Left hindlimb (tissue), 1 donor: ENCODE results near the gene PRDX5.

Experiments used
- DNase-seq: peaks from one replicate; pipeline ENCODE4 v3.0.0-alpha.2; 2018

Gene PRDX5

DNA sequence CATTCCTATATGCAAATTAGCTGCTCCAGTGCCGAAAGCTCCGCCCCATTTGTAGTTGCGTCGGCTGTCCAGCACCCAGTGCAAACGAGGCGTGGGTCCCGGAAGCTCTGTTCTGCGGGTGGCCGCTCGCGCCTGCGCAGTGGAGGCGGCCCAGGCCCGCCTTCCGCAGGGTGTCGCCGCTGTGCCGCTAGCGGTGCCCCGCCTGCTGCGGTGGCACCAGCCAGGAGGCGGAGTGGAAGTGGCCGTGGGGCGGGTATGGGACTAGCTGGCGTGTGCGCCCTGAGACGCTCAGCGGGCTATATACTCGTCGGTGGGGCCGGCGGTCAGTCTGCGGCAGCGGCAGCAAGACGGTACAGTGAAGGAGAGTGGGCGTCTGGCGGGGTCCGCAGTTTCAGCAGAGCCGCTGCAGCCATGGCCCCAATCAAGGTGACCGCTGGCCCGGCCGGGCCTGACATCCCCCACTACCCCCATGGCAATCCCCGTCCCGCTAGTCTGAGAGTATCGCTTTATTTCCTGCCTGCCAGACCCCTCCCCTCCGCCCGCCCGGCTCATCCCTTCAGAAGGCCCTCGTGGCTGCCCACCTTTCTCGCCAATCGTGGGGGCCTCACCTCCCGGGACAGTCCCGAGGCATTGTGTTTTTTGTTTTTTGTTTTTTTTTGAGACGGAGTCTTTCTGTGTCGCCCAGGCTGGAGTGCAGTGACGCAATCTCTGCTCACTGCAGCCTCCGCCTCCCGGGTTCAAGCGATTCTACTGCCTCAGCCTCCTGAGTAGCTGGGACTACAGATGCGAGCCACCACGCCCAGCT lies at the start of gene PRDX5:
Gene PRDX5, plus strand, starts transcription at position 161 of the 805 bp plus-strand sequence. Its CDS starts 95 bp downstream, at position 256.
- peak; percentile 98 for DNase-seq

DNA sequence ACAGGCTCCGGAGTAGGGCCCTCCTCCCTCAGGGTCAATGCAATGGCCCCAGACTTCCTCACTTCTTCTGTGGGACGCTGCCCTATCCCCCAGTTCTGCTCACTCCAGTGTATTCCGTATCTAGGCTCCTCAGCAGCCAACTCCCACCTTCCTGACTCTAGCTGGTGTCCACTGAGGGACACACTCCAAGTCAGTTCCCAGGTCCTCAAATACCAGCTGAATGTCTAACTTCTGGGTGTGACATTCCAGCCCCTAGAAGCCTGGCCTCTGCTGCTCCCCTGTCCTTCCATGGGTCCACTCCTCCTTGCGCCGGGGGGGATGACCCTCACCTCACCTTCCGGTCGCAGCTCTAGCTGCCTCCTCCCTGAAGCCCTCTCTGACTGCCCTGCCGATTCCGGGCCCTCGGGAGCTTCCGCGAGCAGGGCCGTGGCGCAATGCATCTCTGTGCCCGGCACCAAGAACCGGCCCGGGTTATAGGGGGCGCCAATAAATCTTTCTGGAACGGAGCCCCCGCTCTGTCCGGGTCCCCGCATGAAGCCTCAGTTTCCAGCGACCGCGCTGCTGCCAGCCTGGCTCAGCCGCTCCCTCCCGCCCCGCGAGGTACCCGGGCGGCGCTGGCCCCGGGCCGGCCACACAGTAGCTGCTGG lies 48.9 kb upstream of the PRDX5 start:
- DNase-seq = peak; percentile 73

DNA sequence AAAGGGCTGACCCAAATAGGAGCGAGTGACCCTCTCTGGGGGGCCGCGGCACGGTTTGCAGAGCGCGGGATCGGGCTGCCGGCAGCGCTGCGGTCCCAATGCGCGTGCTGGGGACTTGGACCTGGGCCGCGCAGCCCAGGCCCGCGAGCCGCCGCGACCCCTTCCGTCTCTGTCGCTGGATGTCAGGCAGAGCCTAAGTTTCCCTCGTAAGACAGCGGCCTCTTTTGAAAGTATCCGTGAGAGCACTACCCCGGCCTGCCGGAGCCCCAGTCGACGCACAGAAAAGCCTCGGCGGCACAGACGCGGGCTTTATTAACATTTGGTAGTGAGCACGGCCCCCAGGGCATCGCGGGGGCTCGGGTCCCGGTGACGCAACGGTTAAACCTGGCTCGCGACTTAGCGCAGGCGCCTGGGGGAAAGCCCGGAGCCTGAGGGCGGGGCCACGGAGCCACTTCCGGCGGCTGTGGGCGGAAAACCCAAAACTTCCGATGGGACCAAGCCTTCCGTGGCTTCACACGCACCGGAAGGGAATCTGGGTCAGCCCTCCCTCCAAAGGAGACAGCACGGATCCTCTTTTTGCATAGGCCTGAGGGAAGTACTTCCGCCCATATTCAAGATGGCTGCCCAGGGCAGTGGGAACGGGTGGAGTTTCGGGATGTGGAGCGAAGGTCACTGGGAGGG lies 48.2 kb upstream of the PRDX5 start:
- peak; percentile 99 for DNase-seq

DNA sequence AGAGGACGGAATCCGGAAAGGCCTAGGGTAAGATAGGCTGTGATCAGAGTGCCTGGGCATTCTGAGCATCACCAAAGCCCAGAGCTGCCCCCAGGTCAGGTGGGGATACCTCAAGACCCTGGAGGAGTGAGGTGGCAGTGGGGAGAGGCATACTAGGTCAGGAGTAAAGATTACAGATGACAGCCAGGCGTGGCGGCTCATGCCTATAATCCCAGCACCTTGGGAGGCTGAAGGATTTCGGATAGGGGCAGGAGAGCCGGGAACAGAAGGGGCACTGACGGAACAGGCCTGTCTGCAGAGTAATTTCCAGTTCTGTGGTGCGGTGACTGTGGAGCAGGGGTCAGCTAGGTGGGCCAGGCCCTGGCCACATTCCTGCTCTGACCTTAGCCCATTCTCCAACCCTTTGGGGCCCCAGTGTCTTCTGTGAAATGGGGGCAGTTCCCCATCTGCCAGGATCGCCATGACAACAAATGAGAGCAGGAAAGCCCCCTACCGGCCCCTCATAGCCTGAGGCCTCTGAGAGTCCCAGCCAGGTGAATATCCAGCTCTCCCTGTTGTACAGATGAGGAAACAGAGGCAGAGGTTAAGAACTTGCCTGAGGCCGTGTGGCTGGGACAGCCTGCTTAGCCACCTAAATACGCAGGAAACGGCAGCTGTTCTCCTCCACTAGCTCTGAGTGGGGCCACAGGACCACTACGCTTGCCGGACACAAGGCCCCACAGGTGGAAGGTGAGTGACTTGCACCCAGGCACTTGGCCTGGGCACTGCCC lies 42.7 kb upstream of the PRDX5 start:
- DNase-seq = peak; percentile 24

DNA sequence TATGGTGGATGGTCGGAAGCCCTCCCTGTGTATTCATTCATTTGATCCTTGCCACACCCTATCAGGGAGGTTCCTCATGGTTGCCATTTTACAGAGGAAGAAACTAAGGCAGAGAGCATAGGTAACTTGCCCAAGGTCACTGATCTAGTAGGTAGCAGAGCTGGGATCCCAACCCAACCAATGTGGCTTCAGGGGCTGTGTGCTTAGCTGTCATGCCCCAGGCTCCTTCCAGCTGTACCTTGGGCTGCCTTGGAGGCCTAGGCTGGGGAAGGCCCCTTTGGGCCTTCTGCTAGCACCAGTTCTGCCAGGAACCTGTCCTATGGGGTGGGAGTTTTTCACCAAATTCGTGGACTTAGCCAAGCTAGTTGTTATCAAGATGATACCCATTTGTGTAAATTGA lies 42.1 kb upstream of the PRDX5 start:
- no peak for DNase-seq

DNA sequence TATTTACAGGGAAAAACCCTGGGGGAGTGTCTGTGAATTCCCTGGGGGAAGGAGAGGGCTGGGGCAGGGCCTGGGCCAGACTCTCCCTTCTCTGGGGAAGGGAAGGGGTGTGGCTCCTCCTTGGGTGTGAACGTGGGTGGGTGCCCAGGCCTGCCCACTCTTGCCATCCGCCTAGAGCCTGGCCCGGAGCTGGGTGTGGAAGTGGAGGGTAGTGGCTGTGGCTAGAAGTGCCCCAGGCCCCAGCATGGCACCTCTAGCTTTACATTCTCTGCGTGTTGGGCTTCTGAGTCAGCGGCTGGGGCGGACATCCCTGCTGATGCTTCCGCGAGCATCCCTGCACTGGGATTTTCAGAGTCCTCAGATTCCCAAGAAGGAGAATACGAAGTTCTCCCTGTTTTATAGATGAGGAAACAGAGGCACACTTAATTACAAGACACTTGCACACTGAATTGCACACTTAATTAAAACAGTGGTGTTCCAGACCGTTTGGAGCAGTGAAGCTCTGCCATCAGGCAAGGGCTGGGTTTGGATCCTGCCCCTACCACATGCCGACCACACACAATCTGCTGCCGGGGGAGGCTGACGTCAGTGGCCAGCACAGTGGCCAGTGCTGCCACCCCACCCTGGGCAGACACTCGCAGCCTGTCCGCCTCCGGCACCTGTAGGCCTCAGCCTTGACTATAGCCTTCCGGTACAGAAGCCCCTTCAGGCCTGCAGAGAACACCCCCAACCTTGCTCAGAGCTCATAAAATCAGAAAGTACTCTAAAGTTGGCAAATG lies 41.1 kb upstream of the PRDX5 start:
- peak; percentile 22 for DNase-seq

DNA sequence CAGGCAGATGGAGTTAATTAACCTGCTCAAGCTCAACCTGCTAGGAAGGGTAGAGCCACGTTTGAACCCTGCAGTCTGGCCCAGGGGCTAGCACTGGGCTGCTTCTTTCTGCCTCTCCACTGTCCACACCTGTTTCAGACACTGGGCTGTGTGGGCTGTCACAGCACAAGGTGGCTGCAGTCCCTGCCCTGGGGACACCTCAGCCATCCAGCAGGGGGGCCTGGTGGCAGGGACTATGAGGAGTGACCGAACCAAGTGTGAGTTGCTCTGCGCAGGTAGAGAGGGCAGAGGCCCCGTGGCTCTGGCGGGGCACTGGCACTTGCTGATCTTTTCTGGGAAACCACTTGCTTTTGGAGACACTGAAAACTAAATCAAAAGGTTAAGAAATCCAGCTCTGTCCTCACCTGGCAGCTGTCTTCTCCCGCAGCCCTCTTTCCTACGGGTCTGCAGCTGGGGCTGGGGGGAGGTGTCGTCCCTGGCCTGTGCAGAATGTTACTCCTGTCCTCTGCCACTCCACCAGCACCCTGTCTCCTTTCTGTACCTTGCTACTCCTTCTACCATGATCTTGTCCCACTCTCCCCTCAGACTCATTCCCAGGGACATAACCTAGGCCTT lies 39.2 kb upstream of the PRDX5 start:
- no peak for DNase-seq

DNA sequence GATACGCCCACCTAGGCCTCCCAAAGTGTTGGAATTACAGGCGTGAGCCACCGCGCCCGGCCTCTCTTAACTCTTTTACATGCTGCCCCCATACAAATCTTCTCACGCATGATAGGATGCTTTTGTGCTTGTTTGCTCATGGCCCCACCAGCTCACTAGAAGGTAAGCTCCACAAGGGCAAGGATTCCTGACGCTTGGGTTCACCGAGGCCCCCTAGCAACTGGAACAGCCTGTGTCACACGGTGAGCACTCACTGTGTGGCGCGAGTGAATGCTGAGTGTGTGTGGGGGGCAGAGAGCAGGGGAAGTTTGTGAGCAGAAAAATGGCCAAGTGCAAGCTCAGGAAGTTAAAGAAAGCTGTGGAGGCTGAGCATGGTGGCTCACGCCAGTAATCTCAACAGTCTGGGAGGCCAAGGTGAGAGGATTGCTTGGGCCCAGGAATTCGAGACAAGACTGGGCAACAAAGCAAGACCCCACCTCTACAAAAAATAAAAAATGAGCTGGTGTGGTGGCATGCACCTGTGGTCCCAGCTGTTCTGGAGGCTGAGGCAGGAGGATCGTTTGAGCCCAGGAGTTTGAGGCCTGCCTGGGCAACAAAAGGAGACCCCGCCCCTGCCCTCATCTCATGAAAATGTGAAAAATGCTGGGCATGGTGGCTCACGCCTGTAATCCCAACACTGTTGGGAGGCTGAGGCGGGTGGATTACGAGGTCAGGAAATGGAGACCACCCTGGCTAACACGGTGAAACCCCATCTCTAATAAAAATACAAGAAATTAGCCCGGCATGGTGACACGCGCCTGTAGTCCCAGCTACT lies 35.8 kb upstream of the PRDX5 start:
- DNase-seq = no peak

DNA sequence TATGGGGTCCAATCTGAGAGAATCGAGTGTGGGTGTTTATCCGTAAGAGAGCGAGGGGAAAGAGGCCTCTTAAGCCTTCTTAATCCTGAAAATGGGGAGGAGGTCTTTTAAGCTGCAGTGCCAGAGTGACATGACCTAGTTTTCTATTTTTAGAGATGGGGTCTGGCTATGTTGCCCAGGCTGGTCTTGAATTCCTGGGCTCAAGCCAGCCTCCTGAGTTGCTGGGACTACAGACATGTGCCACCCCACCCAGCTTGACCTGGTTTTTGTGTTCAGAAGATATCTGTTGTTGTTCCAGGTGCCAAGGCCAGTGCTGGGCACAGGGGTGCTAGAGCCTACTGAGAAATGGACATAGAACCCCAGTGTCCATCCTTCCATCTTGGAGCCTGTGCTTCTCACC lies 34.8 kb upstream of the PRDX5 start:
- DNase-seq = no peak

DNA sequence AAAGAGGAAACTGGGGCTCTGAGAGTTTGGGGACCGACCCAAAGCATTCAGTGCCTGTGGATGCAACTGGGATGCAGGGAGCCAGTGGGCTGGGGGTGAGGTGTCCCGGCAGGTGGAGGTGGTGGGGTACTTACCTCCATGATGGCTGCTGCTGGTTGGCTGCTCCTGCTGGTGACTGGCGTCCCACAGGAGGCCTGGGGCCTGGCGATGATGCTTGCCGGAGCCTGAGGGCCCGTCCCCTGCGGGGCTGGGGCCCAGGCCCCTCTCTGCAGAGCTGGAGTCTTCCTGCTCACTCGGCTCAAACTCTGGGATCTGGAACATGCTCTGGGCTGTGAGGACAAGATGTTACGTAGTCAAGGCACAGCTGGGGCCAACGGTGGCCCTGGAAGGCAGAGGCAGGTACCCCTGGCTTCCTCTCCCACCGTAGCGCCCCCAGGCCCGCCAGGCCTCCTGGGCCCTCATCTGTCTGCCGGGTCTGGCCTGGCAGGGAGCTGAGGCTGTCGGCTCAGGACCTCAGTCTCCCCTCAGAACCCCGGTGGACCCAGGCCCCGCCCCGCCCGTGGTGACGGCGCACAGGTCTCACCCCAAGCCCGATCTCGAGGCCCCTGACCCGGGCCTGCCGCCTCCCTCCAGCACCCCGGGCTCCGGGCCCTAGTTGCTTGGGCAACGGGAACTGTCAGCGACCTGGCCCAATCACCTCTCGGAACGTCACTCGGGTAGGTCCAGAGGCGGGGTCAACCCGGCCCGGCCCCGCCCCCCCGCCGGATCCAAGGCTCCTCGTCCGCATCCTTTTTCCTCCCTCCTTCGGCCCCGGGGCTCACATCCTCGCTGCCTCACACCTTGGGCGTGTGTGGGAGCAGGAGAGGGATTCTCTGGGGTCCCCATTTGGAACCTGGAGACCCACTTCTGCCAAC lies 33.6 kb upstream of the PRDX5 start, which contains the start of gene BAD:
Gene BAD, minus strand, starts transcription at position 618 of the 914 bp plus-strand sequence. Its CDS starts 297 bp downstream, at position 321.
- peak; percentile 96 for DNase-seq

DNA sequence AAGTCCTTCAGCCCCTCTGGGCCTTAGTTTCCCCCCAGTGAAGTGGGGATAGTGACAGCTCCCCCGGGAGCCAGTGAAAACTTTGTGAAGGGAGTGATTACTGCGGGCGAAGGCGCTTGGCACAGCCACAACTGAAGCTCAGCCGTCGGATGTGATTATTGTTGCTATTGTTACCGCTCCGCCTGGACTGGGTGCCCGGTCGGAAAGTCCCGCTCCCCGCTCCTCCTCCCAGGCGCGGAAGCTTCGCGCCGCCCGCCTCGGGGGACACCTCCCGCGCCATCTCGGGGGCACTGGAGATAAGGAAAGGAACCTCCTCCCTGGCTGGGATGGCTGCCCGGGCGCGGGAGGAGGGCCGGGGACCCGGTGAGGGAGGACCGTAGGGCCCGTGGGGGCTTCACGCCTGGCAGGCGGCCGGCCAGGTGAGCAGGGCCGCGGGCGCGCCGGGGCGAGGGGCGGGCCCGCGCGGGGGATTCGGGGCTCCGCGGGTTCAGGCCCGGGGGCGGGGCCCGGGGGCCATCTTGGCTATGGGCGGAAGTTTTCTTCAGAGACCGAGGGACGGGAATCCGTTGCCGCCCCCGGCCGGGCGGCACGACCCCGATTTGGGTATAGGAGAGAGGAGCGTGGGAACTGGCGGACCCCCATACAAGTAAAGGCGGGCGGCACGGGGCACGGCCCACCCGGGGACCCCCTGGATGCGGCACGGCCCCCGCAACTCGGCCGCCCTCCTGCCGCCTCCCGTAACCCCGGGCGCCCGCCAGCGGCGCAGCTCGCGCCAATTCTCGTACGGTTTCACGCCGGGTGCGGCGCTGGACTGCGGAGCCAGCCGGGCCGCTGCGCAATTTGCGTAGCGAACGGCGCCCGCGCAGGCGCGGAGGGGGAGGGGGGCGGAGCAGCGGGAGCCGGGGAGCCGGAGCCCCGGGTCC lies 32.7 kb upstream of the PRDX5 start, which contains the start of gene GPR137:
Gene GPR137, plus strand, starts transcription at position 887 of the 923 bp plus-strand sequence. CDS start 677 bp downstream, outside the sequence.
- DNase-seq = peak; percentile 91

DNA sequence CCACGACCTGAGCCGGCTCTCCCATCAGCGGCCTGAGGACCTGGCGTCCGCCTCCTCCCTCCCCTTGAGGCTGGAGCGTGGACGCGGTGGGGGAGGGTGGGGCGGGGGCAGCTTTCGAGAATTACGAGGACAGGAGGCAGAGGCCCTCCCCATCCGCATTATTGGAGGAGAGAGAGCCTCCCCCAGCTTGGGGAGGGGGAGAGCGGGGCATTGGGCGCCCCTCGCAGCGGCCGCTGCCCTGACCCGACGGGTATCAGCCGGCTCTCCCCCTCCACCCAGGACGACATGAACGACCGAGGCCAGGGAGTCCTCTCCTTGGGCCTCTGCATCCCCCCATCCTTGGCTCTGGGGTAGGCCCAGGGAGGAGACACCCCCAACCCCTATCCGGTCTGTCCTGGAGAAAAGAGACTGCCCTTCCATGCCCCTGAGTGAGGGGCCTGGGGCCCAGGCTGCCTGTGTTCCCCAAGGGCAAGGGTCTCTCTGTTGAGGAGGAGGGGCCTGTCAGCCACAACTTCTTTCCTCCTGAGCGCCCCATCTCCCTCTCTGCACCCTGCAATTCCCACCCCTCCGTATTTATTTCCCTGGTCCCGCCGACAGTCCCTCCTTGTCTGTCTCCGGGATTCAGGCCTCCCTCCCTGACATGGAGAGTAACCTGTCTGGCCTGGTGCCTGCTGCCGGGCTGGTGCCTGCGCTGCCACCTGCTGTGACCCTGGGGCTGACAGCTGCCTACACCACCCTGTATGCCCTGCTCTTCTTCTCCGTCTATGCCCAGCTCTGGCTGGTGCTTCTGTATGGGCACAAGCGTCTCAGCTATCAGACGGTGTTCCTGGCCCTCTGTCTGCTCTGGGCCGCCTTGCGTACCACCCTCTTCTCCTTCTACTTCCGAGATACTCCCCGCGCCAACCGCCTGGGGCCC lies 31.8 kb upstream of the PRDX5 start:
- DNase-seq = no peak

DNA sequence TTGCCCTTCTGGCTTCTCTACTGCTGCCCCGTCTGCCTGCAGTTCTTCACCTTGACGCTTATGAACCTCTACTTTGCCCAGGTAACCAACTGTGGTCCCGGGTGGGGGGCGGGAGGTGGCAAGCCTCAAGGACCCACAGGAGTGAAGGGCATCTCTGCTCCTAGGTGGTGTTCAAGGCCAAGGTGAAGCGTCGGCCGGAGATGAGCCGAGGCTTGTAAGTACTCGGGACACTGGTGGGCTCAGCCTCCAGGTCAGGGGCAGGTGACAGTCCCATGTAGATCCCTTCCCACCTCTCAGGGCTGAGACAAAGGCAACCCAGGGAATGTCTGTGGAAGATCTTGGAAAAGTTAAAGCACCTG lies 31.1 kb upstream of the PRDX5 start:
- no peak for DNase-seq

DNA sequence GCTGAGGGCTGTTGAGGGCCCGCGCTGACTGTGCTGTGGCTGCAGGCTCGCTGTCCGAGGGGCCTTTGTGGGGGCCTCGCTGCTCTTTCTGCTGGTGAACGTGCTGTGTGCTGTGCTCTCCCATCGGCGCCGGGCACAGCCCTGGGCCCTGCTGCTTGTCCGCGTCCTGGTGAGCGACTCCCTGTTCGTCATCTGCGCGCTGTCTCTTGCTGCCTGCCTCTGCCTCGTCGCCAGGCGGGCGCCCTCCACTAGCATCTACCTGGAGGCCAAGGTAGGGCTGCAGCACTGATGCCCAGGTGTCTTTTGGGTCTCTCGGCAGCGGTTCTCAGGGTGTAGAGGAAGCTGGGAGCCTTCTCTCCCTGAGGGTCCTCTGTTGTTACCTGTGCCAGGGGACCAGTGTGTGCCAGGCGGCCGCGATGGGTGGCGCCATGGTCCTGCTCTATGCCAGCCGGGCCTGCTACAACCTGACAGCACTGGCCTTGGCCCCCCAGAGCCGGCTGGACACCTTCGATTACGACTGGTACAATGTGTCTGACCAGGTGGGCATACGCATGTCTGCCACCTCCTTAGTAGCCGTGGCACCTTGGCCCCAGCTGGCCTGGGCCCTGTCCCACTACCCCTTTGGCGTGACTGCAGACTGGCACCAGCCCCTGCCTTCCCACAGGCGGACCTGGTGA lies 30.1 kb upstream of the PRDX5 start:
- DNase-seq = no peak

DNA sequence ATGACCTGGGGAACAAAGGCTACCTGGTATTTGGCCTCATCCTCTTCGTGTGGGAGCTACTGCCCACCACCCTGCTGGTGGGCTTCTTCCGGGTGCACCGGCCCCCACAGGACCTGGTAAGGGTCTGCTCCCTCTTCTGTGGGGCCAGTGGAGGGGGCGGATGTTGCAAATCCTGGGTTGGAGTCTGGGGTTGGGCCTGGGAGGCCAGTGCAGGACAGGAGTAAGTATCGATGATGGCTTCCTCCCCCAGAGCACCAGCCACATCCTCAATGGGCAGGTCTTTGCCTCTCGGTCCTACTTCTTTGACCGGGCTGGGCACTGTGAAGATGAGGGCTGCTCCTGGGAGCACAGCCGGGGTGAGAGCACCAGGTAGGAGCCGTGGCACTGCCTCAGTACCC lies 29.6 kb upstream of the PRDX5 start:
- DNase-seq = no peak

DNA sequence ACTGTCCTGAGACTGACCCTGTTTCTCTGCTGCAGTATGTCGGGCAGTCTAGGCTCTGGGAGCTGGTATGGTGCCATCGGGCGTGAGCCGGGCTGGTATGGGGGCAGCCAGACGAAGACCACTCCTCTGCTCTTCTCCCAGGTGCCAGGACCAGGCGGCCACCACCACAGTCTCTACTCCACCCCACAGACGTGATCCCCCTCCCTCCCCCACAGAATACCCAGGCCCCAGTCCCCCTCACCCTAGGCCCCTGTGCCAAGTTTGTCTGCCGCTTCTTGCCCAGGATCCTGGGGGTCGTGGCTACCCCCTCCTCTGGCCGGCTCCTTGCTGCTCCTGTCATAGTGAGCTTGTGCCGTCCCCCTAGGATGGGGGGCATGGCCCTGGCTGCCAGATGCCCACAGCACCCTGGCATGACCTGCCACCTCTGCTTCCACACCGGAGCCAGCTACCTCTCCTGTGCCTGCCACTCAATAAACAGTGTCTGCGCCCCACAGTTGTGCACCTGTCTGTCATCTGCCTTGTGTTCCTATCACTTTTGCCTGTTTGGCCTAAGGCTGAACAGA lies 28.8 kb upstream of the PRDX5 start:
- no peak for DNase-seq
